Activated CD4-positive, alpha-beta T cell treated with anti-CD3 and anti-CD28 coated beads, Interleukin-2, amount 10 ng/mL, durations not matched to agents 7 days and 5 days (primary cell): ENCODE data around the gene BCL11B. TPM values are rescaled to one million over a fixed set of nuclear protein-coding genes. Genes with fewer than 3 reads are reported as not detected.

Experiments
- CTCF ChIA-PET: fragments of 350-600 bp; sonication (Branson Sonifier 250); formaldehyde crosslinking; loops from one replicate; lab custom pipeline; 2021; ENCODE audit warnings: antibody characterized with exemption; lab: Charles Lee
- POLR2A ChIA-PET: fragments of 350-600 bp; sonication (Branson Sonifier 250); formaldehyde crosslinking; loops from one replicate; lab custom pipeline; 2021; ENCODE audit warnings: antibody characterized with exemption; lab: Charles Lee
- DNase-seq: peaks from one replicate; pipeline ENCODE4 v3.0.0-alpha.2; 2020
- H3K27ac Mint-ChIP-seq: one replicate; pipeline ENCODE4 v1.8.0; 2021; ENCODE audit warnings: mild to moderate bottlenecking, moderate library complexity, mixed read lengths
- H3K27me3 Mint-ChIP-seq: one replicate; pipeline ENCODE4 v1.8.0; 2021; ENCODE audit warnings: mixed read lengths
- H3K36me3 Mint-ChIP-seq: one replicate; pipeline ENCODE4 v1.8.0; 2021; ENCODE audit warnings: low read depth, mixed read lengths
- H3K4me1 Mint-ChIP-seq: one replicate; pipeline ENCODE4 v1.8.0; 2021; ENCODE audit warnings: mixed read lengths
- H3K4me3 Mint-ChIP-seq: one replicate; pipeline ENCODE4 v1.8.0; 2021; ENCODE audit warnings: mild to moderate bottlenecking, moderate library complexity, mixed read lengths
- H3K9me3 Mint-ChIP-seq: one replicate; pipeline ENCODE4 v1.8.0; 2021; ENCODE audit warnings: mixed read lengths
- total RNA-seq, 2 experiments: library from RNA; stranded (reverse); gene quantifications; one replicate each; pipeline ENCODE4 v1.2.3, GENCODE V29; 2021

Gene BCL11B
- total RNA-seq, 2 experiments from 2014 or later = 115 to 116 TPM

DNA sequence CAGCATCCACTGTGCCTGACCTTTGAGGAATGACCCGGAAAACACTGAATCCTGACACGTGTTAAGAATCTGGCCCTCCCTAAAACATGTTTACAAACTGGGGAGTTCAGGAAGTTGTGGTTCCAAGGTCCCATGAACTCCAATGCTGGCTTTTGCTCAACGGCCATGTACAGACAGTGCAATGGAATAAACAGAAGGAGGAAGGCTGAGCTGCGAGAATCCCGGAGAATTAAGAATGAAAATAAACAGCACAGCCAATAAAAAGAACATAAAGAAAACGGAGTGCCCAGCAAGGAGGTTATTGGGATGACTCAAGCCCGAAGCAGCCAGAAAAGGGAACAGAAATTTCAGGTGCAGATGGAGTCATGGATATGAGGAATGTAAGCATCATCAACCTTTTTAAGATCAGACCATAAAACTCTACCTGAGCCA, 32.3 kb downstream of the BCL11B start:
- peak overlapping the region; percentile 96 for H3K27ac Mint-ChIP-seq
- peaks cover 85% of the 10 kb centered on the region for H3K36me3 Mint-ChIP-seq
- H3K4me3 Mint-ChIP-seq = peak overlapping the region; percentile 78
- H3K4me1 Mint-ChIP-seq = peaks cover 98% of the 10 kb centered on the region
- no peaks in the 10 kb centered on the region for H3K9me3 Mint-ChIP-seq
- no peaks in the 10 kb centered on the region for H3K27me3 Mint-ChIP-seq
- ChIA-PET CTCF (interaction anchor here (1.0 to 17.4 kb wide), 3 partner anchors 14 to 32 kb away, joined by 3 to 192 read pairs (median 3); partner anchors contain the start of gene BCL11B), POLR2A (no interaction called here)
- DNase-seq = no peak

DNA sequence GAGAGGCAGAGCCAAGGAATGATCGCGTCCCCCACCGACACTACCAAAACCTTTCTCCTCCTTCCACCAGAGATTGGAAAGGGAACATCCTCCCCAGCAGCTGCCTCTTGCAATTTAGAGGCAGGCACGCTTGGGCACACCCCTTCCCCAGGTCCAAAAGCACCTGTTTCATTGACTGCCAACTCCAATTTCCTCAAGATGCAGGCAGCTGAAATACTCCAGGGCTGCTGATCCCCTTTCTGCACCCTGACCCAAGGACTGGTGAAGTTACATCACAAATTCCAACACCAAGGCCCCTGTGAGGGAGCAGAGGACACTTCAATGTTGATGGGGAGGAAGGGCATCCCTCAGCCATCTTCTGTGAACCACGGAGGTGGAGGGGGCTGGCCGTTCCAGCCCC, 33.8 kb downstream of the BCL11B start:
- POLR2A ChIA-PET = no interaction called here
- Mint-ChIP-seq H3K27ac (peak overlapping the region; percentile 96), H3K36me3 (peaks cover 87% of the 10 kb centered on the region), H3K4me3 (peak overlapping the region; percentile 78), H3K9me3 (no peaks in the 10 kb centered on the region), H3K4me1 (peaks cover 98% of the 10 kb centered on the region), H3K27me3 (no peaks in the 10 kb centered on the region)
- CTCF ChIA-PET = interaction anchor here (0.6 to 17.4 kb wide), 5 partner anchors 16 to 1308 kb away, joined by 3 to 192 read pairs (median 3); no protein-coding TSS in a partner anchor
- no peak for DNase-seq

DNA sequence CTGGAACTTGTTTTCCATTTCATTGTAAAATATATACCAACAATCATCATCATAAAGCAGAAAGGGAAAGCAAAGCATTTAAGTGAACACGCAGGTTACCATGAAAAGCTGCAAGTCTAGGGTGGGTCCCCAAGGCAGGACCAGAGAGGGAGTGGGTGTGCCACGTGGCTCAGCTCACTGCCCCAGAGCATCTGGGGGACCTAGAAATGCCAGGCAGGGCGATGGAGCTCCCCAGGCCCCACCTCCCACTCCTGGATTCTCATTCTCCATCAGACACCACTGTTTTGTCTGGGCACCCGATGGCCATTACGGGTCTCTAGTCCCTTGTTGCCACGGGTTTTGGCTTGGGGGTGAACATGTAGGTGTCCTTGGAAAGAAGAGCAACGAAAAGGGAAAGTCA, 34.7 kb downstream of the BCL11B start:
- peak overlapping the region; percentile 78 for H3K4me3 Mint-ChIP-seq
- peaks cover 98% of the 10 kb centered on the region for H3K4me1 Mint-ChIP-seq
- peak overlapping the region; percentile 96 for H3K27ac Mint-ChIP-seq
- no peaks in the 10 kb centered on the region for H3K27me3 Mint-ChIP-seq
- ChIA-PET POLR2A (interaction anchor here (0.6 to 0.7 kb wide), 2 partner anchors 17 to 34 kb away, joined by 3 to 4 read pairs; no protein-coding TSS in a partner anchor), CTCF (interaction anchor here (0.6 to 17.4 kb wide), 11 partner anchors 8 to 1309 kb away, joined by 3 to 192 read pairs (median 3); partner anchors contain the start of gene BCL11B)
- H3K9me3 Mint-ChIP-seq = no peaks in the 10 kb centered on the region
- H3K36me3 Mint-ChIP-seq = peaks cover 88% of the 10 kb centered on the region
- no peak for DNase-seq

DNA sequence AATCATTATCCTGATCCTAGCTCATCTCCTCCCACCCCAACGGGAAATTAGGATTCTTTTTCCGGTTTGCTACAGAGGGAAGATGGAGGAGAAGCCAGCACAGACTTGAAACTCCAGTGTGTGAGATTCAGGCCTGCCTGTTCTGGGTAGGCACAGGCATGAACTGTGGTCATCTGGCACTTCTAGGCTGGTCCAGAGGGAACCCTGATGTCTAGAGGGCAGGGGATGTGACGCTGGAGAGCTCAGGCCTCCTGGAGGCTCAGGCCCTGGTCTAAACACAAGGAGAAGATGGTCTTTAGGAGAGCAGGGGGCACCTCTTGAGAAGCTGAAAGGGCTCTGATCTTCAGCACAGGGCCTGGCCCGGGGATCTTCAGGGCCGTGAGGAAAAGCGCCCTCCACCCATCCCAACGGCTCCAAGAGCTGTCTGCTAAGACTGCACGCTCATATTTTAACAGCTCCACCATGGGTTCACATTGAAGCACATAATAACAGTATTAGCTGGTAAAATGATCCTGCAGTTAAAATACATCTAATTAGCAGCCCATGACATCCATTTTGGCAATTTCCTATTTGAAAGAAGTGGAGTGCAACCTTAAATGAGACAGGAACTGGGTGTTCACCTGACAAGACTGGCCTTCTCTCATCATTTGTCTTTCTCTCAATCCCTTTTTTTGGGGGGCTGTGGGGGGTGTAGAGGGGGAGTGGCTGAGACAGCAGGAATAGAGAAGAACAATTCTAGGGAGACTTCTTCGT, 35.4 kb downstream of the BCL11B start:
- H3K9me3 Mint-ChIP-seq = no peaks in the 10 kb centered on the region
- CTCF ChIA-PET = interaction anchor here (0.7 to 17.4 kb wide), 14 partner anchors 8 to 49 kb away, joined by 3 to 192 read pairs (median 4); partner anchors contain the start of gene BCL11B
- no peaks in the 10 kb centered on the region for H3K27me3 Mint-ChIP-seq
- POLR2A ChIA-PET = interaction anchor here (0.6 to 1.0 kb wide), 2 partner anchors 30 to 33 kb away, joined by 4 read pairs; no protein-coding TSS in a partner anchor
- H3K36me3 Mint-ChIP-seq = peaks cover 85% of the 10 kb centered on the region
- peaks cover 97% of the 10 kb centered on the region for H3K4me1 Mint-ChIP-seq
- H3K4me3 Mint-ChIP-seq = peak overlapping the region; percentile 78
- peak overlapping the region; percentile 96 for H3K27ac Mint-ChIP-seq
- no peak for DNase-seq

DNA sequence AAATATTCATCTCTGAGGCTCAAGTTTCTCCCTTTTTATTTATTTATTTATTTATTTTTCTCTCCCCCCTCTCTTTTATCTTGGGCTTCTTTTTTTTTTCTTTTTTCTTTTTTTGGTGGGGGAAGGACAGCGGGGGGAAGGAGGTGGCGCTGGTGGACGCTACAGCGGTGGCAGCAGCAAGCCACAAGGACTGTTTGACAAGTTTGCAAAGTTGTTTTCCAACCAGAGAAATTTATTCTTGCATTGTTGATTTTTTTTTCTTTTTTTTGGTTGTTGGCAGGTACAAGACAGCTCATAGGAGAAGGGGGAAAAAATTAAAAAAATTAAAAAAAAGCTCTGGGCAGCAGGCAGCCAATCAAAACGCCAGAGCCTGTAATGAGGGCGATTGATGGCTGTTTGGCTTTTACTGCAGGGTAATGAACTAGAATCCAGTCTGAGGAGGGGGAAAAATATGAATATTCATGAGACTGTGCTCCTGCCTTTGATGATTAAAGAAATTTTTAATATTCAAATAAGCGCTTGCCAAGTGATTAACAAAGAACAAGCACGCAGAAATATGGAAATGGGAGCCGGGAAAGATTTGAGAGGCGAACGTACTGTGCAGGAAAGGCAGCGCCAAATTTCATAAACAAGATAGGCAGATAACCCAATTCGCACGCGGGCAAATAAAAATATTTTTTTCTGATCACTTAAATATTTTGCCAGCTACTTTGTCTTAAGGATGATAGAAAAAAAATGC, 36.2 kb downstream of the BCL11B start:
- H3K36me3 Mint-ChIP-seq = peaks cover 79% of the 10 kb centered on the region

DNA sequence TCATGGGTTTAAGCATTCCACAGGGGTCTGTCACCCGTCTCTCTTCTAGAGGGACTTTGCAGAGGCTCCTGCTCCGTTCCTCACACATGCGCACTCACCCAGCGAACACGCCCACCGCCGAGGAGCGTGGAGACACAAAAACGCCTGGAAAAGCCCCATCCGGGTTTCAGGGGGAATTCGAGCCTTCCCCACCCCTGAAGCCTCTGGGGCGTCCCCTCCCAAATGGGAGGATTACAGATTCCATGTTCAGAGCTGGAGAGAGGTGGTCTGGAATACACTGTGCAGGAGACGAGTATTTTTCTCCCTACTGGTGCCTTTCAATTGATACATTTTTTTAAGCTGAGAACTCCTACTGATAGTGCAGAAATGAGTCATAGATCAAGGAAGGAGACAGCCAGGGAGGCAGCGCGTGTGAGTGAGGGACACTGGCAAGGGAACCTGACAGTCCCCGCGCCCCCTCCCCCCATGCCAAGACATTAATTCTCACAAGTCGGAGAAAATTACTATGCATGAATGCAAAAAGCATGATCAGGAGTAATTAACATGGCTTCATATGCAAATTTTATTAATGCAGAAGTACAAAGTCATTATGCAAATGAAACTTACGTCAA, 36.9 kb downstream of the BCL11B start:
- Mint-ChIP-seq H3K4me1 (peaks cover 97% of the 10 kb centered on the region), H3K36me3 (peaks cover 79% of the 10 kb centered on the region), H3K9me3 (no peaks in the 10 kb centered on the region), H3K27ac (peak overlapping the region; percentile 96), H3K27me3 (no peaks in the 10 kb centered on the region), H3K4me3 (peak overlapping the region; percentile 78)
- POLR2A ChIA-PET = interaction anchor here (0.5 to 1.0 kb wide), 2 partner anchors 32 to 1046 kb away, joined by 3 to 4 read pairs; no protein-coding TSS in a partner anchor
- DNase-seq = peak; percentile 70
- CTCF ChIA-PET = interaction anchor here (0.6 to 17.4 kb wide), 11 partner anchors 10 to 1249 kb away, joined by 3 to 192 read pairs (median 5); partner anchors contain the start of gene BCL11B

More for the DNA sequence above, 36.2 kb downstream of the BCL11B start:
- Mint-ChIP-seq H3K27me3 (no peaks in the 10 kb centered on the region), H3K27ac (peak overlapping the region; percentile 96), H3K4me3 (peak overlapping the region; percentile 78), H3K9me3 (no peaks in the 10 kb centered on the region), H3K4me1 (peaks cover 96% of the 10 kb centered on the region)
- ChIA-PET POLR2A (interaction anchor here (1.0 kb wide), 1 partner anchor 31 kb away, joined by 4 read pairs; no protein-coding TSS in a partner anchor), CTCF (interaction anchor here (0.6 to 17.4 kb wide), 13 partner anchors 9 to 48 kb away, joined by 3 to 192 read pairs (median 5); partner anchors contain the start of gene BCL11B)
- no peak for DNase-seq

DNA sequence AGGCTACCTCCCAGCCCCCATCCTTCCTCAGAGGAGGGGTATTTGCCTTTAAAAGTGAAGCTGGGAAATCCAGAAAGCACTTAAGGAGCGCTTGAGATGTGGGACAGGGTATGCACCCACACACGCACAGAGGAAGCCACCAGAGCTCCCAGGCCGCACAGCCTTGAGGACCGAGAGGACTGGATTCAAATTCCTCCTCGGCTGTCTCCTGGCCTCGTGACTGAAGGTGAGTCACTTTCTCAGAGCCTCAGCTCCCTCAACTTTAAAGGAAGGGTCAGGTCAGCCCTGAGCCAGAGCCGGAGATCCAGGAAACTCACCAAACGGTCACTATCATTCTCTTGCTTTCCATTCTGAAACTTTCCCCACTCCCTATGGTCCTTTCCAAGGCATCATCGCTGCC, 37.6 kb downstream of the BCL11B start:
- POLR2A ChIA-PET = interaction anchor here (0.5 to 1.2 kb wide), 2 partner anchors 31 to 1045 kb away, joined by 3 to 4 read pairs; no protein-coding TSS in a partner anchor
- no peaks in the 10 kb centered on the region for H3K9me3 Mint-ChIP-seq
- H3K27ac Mint-ChIP-seq = peak overlapping the region; percentile 96
- H3K36me3 Mint-ChIP-seq = peaks cover 78% of the 10 kb centered on the region
- no peaks in the 10 kb centered on the region for H3K27me3 Mint-ChIP-seq
- CTCF ChIA-PET = interaction anchor here (0.6 to 17.4 kb wide), 10 partner anchors 7 to 1249 kb away, joined by 3 to 192 read pairs (median 8); no protein-coding TSS in a partner anchor
- no peak for DNase-seq
- peaks cover 97% of the 10 kb centered on the region for H3K4me1 Mint-ChIP-seq
- peak overlapping the region; percentile 78 for H3K4me3 Mint-ChIP-seq

DNA sequence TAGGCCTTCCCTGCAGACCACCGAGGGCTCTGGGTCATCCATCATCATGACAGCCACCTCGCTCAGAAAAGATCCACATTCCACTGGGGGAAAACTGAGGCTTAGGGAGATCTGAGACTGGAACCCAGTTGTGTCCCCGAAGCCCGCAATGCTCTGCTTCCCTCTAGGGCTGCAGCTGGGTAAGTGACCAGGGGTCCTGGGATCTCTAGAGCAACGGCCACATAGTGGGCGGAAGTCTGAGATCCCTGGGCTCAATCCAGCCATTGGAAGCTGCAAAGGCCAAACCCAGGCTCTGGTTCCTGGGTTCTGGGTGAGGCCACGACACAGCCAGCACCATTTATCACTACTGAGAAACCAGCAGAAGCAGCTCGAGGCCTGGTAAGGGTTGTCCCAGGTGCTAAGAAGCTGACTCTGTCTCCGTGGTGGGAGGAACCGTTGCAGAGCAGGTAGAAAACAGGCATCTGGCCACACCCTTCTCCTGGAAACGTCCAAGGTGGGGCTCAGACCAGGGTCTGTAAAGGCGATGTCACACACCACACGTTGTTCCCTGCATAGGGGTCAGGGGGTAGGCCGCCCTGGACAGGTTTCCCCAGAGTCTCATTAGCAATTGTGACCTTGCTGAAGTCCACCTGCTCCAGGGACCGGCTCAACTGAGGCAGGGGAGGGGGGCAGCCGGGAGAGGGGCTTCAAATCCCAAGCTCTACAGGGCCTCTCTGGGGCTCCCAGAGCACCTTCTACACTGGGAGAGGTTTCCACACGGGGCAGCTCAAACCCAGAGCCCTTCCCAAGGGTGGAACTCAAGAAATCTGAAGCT, 38.6 kb downstream of the BCL11B start:
- H3K9me3 Mint-ChIP-seq = no peaks in the 10 kb centered on the region
- H3K4me3 Mint-ChIP-seq = peak overlapping the region; percentile 78
- ChIA-PET POLR2A (interaction anchor here (1.2 kb wide), 1 partner anchor 32 kb away, joined by 4 read pairs; no protein-coding TSS in a partner anchor), CTCF (interaction anchor here (0.8 to 17.4 kb wide), 10 partner anchors 8 to 1248 kb away, joined by 3 to 192 read pairs (median 8); no protein-coding TSS in a partner anchor)
- H3K4me1 Mint-ChIP-seq = peaks cover 97% of the 10 kb centered on the region
- H3K36me3 Mint-ChIP-seq = peaks cover 78% of the 10 kb centered on the region
- no peaks in the 10 kb centered on the region for H3K27me3 Mint-ChIP-seq
- peak overlapping the region; percentile 96 for H3K27ac Mint-ChIP-seq
- DNase-seq = no peak

DNA sequence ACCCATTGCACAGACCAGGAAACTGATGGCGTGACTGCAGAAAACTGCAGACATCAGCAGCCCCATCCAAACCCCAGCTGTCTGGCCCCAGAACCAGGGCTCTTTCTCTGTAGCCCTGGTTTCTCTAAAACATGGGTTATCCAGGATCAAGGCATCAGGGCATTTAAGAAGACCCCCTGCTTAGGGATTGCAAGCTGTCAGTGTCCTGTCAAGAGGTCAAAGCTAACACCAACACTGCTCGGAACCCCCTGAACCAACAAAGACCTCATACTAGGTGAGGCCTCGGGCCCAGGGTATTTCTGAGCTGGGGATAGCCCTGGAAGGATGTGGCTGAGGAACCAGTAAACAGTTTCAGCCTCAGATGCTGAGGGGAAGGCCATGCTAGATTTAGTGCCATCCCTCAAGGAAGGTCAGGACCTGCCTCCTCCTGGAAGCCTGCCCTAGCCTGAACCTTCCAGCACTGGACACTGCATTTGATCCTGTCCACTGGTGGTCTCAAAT, 39.2 kb downstream of the BCL11B start:
- H3K4me3 Mint-ChIP-seq = peak overlapping the region; percentile 78
- no peak for DNase-seq
- no peaks in the 10 kb centered on the region for H3K27me3 Mint-ChIP-seq
- peak overlapping the region; percentile 96 for H3K27ac Mint-ChIP-seq
- H3K36me3 Mint-ChIP-seq = peaks cover 78% of the 10 kb centered on the region
- H3K4me1 Mint-ChIP-seq = peaks cover 97% of the 10 kb centered on the region
- POLR2A ChIA-PET = no interaction called here
- no peaks in the 10 kb centered on the region for H3K9me3 Mint-ChIP-seq
- CTCF ChIA-PET = interaction anchor here (0.8 to 17.4 kb wide), 8 partner anchors 9 to 1073 kb away, joined by 3 to 192 read pairs (median 7); no protein-coding TSS in a partner anchor

DNA sequence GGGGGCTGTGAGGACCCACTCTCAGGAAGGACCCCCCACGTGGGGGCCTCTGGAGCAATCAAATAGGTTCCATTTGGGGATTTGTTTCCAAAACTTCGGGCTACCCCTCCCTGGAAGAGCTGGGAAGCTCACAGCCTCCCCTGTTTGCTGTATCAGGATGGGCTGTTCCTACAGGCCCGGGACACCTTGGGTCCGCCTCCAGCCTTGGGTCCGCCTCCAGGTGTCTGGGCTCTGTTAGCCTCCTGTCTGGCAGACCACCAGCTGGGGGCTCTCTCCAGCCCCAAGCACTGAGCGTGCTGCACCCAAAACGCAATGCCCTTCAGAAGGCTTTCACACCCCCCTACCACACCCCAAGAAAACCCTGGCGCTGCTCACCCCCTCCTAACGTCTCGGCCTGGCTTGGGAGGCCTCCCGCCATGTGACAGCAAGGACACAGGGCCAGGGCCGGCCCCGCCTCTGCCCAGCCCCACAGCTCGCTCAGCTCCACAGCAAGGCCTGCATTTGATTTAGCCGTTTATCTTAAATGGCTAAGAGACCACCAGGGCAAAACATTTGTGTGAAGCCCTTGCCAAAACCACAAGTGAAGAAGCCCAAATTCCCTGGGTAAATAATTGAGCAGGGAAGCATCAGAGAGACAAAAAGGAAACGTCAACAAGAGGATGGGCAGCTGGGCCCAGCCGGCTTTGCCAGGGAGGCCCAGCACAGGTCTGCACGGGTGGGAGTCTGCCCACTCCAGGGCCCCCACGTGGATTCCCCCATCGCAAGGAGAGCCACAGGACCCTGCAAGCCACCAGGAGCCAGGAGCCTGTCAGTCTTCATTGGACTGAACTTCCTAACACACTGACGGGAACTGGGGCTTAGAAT, 39.9 kb downstream of the BCL11B start:
- Mint-ChIP-seq H3K36me3 (peaks cover 78% of the 10 kb centered on the region), H3K4me1 (peaks cover 97% of the 10 kb centered on the region), H3K4me3 (peak overlapping the region; percentile 78), H3K9me3 (no peaks in the 10 kb centered on the region), H3K27me3 (no peaks in the 10 kb centered on the region), H3K27ac (peak overlapping the region; percentile 96)
- POLR2A ChIA-PET = no interaction called here
- DNase-seq = no peak
- CTCF ChIA-PET = interaction anchor here (0.8 to 17.4 kb wide), 8 partner anchors 9 to 1073 kb away, joined by 3 to 192 read pairs (median 7); partner anchors contain the start of gene BCL11B
